ENCODE results near the gene CCNF. TPM values are rescaled to one million over a fixed set of nuclear protein-coding genes. Genes with fewer than 3 reads are reported as not detected.

Gene CCNF
- total and polyA plus RNA-seq, 2 donors from 2014 or later: 0.77 to 2.9 TPM

DNA sequence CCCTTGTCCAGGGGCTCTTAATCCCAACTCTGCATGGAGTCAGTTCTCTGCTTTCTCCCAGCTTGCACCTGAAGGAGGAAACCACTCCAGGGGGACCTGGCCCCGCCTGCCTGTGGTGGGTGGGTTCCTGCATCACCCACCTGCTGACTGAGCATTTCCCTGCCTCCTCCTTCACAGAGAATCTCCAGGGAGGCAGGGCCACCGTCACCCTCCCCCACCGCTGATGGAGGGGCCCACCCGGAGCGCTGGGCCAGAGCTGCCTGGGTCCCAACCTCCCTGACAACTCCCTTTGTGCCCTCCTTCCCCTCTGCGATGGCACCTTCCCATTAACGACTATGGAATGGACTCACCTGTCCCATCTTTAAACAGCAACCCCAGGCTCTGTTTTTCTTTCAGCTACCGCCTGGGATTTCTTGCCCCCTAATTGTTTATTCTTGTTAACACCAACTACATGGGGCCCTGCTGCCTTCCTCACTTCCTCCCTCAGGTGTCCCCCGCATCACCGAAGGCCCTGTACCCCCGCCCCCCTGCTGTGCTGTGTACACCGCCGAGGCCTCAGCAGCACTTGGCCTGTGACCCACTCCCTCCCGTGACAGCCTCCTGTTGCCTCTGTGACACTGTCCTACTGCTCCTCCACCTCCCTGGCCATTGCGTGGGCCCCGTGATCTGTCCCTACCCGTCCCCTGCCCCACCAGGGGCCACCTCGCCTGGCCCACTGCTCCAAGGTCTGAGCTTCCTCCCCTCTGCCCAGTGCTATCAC lies 29.8 kb downstream of the CCNF start:
- Histone ChIP-seq H3K27me3 (ENCODE audit: control insufficient read depth, insufficient read depth, low read length) (no peaks in the 10 kb centered on the region), H3K4me3 (ENCODE audit: low read length in 3 of 3) (peak overlapping the region; percentile 42 to 79 (median 75)), H3K4me1 (ENCODE audit: control insufficient read depth in 2 of 3, insufficient read depth in 2 of 3, low read depth in 1 of 3, low read length in 3 of 3) (peaks cover 0 to 6% (median 0%) of the 10 kb centered on the region in 3 donors), H3K36me3 (ENCODE audit: control insufficient read depth in 2 of 3, insufficient read depth in 3 of 3, low read length in 3 of 3) (no peaks in the 10 kb centered on the region), H3K9ac (ENCODE audit: low read length in 3 of 3) (peak overlapping the region in 2 of 3 donors; percentile 49 to 80), H3K27ac (ENCODE audit: low read depth in 2 of 2, low read length in 2 of 2) (no peak overlapping the region), H3K9me3 (ENCODE audit: control insufficient read depth in 2 of 3, insufficient read depth in 1 of 3, low read length in 3 of 3) (no peaks in the 10 kb centered on the region)
- TF ChIP-seq, protein P1, sequence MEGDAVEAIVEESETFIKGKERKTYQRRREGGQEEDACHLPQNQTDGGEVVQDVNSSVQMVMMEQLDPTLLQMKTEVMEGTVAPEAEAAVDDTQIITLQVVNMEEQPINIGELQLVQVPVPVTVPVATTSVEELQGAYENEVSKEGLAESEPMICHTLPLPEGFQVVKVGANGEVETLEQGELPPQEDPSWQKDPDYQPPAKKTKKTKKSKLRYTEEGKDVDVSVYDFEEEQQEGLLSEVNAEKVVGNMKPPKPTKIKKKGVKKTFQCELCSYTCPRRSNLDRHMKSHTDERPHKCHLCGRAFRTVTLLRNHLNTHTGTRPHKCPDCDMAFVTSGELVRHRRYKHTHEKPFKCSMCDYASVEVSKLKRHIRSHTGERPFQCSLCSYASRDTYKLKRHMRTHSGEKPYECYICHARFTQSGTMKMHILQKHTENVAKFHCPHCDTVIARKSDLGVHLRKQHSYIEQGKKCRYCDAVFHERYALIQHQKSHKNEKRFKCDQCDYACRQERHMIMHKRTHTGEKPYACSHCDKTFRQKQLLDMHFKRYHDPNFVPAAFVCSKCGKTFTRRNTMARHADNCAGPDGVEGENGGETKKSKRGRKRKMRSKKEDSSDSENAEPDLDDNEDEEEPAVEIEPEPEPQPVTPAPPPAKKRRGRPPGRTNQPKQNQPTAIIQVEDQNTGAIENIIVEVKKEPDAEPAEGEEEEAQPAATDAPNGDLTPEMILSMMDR (IDR thresholded peaks at IDR 0.05; ENCODE audit: borderline replicate concordance, extremely low read depth, insufficient read depth): no peak
- no peak for FAIRE-seq
- DNase-seq: peak in 1 of 5 donors; percentile 57
- intact Hi-C loops (cut with DNase I): no loop called here

DNA sequence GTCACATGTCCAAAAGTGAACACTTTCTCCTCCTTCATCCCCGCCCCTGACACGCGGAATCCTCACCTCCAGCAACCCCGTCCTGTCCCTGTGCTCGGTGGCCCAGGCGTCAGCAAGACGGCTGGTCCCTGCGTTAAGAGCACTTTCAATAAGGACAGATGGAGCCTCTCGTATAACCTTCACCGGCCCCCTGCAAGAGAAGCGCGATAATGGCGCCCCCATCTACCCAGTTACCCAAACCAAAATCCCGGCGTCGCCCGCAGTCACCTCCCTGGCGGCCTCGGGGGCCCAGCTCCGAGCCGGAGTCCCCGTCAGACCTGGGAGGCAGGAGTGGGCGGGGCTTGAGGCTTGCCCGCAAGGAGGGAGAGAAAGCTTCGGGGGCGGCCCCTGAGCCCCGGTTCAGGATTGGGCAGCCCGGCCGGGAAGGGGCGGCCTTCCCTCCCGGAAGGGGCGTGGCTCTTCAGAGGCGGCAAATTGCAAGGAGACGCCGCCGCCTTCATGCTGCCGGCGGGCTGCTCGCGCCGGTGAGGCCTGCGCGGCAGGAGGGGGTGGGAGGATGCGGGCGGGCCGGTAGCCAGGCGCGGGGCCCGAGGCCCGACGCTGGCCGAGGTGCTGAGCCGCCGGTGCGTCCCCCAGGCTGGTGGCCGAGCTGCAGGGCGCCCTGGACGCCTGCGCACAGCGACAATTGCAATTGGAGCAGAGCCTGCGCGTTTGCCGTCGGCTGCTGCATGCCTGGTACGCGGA lies 30.6 kb downstream of the CCNF start, which contains the start of gene TEDC2:
TSS of gene TEDC2 (plus strand) at position 463 of the 744 bp plus-strand sequence. CDS start at position 499, 36 bp downstream.
- Histone ChIP-seq H3K9me3 (ENCODE audit: control insufficient read depth in 2 of 3, insufficient read depth in 1 of 3, low read length in 3 of 3) (no peaks in the 10 kb centered on the region), H3K27me3 (ENCODE audit: control insufficient read depth, insufficient read depth, low read length) (no peaks in the 10 kb centered on the region), H3K4me1 (ENCODE audit: control insufficient read depth in 2 of 3, insufficient read depth in 2 of 3, low read depth in 1 of 3, low read length in 3 of 3) (peaks cover 0 to 6% (median 0%) of the 10 kb centered on the region in 3 donors), H3K36me3 (ENCODE audit: control insufficient read depth in 2 of 3, insufficient read depth in 3 of 3, low read length in 3 of 3) (no peaks in the 10 kb centered on the region), H3K27ac (ENCODE audit: low read depth in 2 of 2, low read length in 2 of 2) (no peak within 1 kb of the TSS), H3K9ac (ENCODE audit: low read length in 3 of 3) (peak within 1 kb of the TSS; percentile 6 to 80 (median 49)), H3K4me3 (ENCODE audit: low read length in 3 of 3) (peak within 1 kb of the TSS; percentile 42 to 79 (median 75))
- DNase-seq (peak; percentile 96 to 99 (median 97)), FAIRE-seq (peak; percentile 83)
- intact Hi-C loops (cut with DNase I): no loop called here
- TF ChIP-seq, protein P1 (IDR thresholded peaks at IDR 0.05; ENCODE audit: borderline replicate concordance, extremely low read depth, insufficient read depth): no peak

DNA sequence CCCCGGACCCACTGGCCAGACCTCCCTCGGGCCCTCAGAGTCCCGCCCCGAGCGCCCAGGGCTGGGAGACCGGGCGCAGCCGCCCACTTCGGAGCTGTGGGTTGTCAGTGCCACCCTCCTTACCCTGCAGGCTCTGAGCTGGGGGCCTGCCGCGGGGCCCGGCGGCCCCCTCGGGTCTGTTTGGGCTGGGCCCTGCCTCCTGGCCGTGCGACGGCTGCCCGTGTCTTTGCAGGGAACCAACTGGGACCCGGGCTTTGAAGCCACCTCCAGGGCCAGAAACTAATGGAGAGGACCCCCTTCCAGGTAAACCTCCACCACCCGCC lies 31.1 kb downstream of the CCNF start:
- H3K27me3 ChIP-seq (ENCODE audit: control insufficient read depth, insufficient read depth, low read length): no peaks in the 10 kb centered on the region
- no peaks in the 10 kb centered on the region for H3K9me3 ChIP-seq (ENCODE audit: control insufficient read depth in 2 of 3, insufficient read depth in 1 of 3, low read length in 3 of 3)
- TF ChIP-seq, protein P1 (IDR thresholded peaks at IDR 0.05; ENCODE audit: borderline replicate concordance, extremely low read depth, insufficient read depth): no peak
- FAIRE-seq: no peak
- no peak overlapping the region for H3K27ac ChIP-seq (ENCODE audit: low read depth in 2 of 2, low read length in 2 of 2)
- no peak for DNase-seq
- H3K4me3 ChIP-seq (ENCODE audit: low read length in 3 of 3): peak overlapping the region in 2 of 3 donors; percentile 11 to 79
- H3K4me1 ChIP-seq (ENCODE audit: control insufficient read depth in 2 of 3, insufficient read depth in 2 of 3, low read depth in 1 of 3, low read length in 3 of 3): peaks cover 0 to 6% (median 0%) of the 10 kb centered on the region in 3 donors
- no peaks in the 10 kb centered on the region for H3K36me3 ChIP-seq (ENCODE audit: control insufficient read depth in 2 of 3, insufficient read depth in 3 of 3, low read length in 3 of 3)
- no peak overlapping the region for H3K9ac ChIP-seq (ENCODE audit: low read length in 3 of 3)
- intact Hi-C loops (cut with DNase I): no loop called here
